ENCODE measurements around the gene SLC7A7.
"Not testable (repeated sequence)": the region's sequence is repeated elsewhere in the genome, so short reads cannot be mapped to it uniquely, and the experiment has no call there.

Gene SLC7A7

DNA sequence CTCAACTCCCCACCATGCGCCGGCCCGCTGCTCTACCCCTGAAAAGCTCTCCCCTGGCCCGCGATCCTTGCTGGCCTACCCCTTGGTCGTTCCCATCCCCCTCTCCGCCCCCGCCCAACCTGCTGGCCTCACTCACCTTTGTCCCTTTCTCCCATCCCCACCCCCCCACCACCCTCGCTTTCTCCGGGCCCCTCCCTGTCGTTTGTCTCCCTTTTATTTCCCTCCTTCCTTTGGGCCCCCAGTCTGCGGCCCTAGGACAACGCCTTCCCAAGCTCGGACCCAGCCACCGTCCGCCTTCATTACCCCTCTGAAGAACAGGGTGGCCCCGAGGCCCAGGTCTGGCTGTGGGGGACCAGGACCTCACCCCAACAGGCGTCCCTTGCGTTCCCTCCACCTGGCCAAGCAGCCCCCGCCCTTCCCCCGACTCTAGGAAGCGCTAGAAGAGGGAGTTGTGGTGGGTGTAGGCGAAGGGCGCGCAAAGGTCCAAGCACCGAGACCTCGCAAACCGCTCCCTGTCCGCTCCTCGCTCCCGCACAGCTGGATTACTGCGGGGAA is 6.9 kb upstream of the SLC7A7 start:
- DNase-seq (ENCODE audit: low read depth in 1 of 2, low spot score in 1 of 2): no peak

DNA sequence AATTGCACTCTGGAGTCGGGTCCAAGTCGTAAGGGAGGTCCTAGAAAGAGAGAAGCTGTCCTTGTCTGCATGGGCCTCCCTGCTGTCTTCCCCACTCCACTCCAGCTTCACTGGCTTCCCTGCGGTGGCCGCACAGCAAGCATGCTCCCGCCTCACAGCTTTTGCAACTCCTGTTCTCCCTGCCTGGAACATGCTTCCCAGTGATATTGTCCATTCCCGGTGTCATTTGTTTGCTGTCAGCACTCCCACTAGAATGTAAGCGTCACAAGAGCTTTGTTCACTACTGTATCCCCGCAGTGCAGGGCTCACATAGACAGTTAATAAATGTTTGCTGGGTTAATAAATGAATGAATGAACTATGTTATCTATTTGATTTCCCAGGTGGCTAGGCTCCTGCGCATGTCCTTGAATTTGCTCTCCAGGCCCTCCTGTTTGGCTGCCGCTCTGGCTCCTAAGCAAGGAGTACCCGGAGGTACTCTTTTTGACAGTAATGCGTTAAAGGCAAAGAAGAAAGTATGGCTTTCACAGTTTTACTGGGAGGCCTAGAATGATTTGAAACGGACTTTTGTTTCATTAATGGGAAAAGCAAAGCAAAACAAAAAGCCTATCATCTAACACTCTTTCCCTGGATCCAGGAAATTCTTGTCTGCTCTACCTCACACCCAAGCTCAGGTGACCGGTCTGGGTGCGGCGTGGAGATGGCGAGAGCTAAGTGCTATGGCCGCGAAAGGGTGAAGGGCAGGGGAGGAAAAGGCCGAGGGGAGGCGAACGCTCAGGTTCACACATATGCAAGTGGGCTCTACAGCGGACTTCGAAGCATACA is 6.2 kb upstream of the SLC7A7 start:
- DNase-seq (ENCODE audit: low read depth in 1 of 2, low spot score in 1 of 2): no peak

DNA sequence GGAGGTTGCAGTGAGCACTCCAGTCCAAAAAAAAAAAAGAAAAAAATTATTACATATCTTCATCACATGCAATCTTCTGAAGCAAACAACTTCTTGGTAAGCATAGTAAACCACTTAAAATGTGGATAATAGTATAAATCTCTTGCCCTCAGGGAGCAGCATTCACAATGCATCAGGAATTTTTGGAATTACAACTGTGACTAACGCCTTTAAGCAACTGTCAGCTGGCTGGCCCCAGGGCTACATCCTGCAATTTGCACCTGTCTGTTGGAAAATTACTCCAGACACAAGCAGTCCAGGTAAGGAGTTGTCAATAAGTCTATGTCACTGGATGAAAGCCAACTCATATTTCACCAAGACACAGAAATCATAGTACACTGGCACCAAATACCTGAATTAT is 5.5 kb upstream of the SLC7A7 start:
- no peak for DNase-seq (ENCODE audit: low read depth in 1 of 2, low spot score in 1 of 2)

DNA sequence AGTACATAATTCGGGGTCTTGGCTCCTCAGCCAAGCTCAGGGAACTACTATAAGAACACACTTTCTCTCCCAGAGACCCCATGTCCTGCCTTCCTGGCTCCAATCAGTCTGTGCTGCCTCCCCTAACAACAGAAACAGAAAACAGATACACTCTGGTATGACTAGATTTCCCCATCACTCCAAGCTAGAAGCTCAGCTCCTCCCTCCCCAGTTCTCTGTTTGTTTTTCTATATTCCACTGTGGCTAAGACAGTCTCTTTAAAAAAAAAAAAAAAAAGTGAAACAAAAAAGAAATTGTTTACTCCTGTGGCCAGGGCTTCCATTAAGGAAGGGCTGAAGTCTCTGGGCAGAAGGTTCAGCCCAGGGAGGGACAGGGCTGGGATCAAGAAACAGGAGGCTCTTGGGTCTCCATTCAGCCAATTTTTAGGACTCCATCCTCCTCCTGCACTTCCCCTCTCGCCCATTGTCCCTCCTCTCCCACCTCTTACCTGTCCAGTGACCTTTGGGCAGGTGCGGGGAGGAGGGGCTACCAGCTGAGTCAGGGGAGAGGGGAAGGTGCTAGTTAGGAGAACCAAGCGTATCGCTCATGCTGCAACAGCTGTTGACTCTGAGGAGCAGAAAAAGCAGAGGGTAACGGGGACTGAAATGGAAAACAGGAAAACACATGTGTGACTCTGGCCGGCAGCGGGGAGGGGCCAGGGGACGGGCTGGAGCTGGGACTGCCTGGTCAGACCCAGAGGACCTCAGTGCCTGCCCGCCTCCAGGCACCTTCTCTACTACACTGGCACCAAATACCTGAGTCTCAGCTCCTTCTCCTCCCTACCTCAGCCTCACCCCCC is 4.1 kb upstream of the SLC7A7 start:
- no peak for DNase-seq (ENCODE audit: low read depth in 1 of 2, low spot score in 1 of 2)

DNA sequence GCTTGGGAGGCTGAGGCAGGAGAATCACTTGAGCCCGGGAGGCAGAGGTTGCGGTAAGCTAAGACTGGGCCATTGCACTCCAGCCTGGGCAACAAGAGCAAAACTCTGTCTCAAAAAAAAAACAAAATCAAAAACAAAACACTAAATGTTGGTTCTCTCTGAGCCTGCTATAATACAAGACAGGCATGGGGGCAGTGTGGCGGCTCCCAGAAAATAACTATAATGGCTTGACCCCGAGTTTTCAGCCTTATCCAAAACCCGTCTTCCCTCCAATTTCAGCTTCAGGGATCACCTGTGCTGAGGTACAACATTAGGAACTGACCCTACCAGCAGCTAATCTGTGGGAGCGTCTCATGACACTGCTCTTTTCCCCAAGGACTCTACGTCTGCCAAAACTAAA is 862 bp downstream of the SLC7A7 start:
- DNase-seq (ENCODE audit: low read depth in 1 of 2, low spot score in 1 of 2): no peak

DNA sequence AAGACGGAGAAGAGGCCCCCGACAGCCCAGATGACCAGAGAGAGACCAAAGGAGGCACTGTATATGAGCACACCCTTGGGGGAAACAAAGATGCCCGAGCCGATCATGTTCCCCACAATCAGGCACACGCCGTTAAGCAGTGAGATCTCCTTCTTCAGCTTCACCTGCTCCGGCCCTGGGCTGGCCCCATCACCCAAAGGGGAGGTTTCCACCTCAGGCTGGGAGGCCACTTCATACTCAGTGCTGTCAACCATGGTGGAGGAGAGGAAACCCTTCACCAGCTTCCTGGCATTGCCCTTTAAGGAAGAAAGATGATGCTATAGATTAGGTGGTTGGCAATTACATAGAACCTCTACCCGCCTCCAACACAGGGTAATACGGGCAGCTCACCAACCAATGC is 2.1 kb downstream of the SLC7A7 start:
- no peak for DNase-seq (ENCODE audit: low read depth in 1 of 2, low spot score in 1 of 2)

DNA sequence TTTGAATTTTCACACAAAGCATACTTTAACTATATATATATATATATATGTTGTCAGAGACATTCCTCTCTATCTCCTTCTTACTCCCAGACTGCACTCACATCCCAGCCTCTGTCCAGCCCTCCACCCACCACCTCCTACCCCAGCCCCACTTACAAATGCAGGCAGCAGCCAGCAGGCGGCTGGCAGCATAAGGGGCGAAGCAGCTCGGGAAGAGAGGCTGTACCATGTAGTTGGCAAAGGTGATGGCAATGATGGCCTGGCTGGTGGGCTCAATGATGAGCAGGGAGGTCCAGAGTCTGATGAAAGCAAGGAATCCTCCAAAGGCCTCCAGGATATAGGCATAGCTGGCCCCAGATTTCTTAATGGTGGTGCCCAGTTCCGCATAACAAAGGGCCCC is 2.5 kb downstream of the SLC7A7 start:
- DNase-seq (ENCODE audit: low read depth in 1 of 2, low spot score in 1 of 2): no peak

- no peak for DNase-seq (ENCODE audit: low read depth in 1 of 2, low spot score in 1 of 2)
Observed at GRCh38 chr14:22811722-22812121, 3.5 kb downstream of the SLC7A7 start.

DNA sequence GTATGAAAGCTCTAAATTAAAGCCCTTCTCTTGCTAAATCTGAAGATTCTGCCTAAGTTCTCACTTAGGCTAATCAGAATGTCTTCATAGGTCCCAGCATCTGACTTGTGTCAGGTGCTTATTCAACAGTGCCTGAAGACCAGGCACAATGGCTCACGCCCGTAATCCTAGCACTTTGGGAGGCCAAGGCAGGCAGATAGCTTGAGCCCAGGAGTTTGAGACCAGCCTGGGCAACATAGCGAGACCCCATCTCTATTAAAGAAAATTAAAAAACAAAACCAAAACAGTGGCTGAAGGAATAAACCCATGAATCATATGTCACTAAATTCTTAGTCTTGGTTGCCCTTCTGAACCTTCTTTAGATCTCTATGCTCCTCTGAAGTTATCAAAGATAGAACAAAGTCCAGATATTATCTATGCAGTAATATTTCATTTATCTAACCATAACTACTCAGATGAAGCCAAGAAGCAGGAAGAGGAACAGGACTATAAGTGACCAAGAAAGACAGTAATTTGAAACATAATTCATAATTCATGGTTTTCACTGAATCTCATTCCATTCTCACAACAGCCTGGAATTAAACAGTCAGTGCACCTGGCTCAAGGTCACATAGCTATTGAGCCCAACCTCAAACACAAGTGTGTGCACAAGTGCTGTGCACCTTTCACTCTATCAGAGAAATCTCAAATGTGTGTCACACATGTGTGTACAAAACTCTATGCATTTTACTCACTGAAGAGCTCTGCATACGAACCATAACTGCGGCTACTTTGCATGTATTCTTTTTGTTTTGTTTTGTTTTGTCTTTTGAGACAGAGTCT is 6.6 kb downstream of the SLC7A7 start:
- no peak for DNase-seq (ENCODE audit: low read depth in 1 of 2, low spot score in 1 of 2)

DNA sequence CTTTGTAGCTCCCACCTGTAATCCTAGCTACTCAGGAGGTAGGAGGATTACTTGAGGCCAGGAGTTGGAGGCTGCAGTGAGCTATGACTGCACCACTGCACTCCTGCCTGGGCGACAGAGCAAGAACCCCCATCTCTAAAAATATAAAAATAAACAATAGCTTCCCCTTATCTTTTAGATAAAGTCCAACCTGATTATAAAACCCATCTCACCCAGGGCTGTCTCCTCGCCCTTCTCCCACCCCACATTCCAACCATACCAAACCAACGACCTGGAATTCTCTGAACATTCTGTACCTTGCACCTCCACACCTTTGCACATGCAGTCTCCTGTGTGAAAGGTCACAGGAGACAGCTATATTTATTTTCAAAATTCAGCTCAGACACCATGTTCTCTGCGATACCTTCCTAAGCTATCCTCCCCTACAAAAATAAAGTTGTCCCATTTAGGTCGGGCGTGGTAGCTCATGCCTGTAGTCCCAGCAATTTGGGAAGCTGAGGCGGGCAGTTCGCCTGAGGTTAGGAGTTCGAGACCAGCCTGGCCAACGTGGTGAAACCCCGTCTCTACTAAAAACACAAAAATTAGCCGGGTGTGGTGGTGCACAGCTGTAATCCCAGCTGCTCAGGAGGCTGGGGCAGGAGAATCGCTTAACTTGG is 7.7 kb downstream of the SLC7A7 start:
- DNase-seq (ENCODE audit: low read depth in 1 of 2, low spot score in 1 of 2): no peak

- DNase-seq (ENCODE audit: low read depth in 1 of 2, low spot score in 1 of 2): not testable (repeated sequence)
Observed at GRCh38 chr14:22805235-22805634, 10.0 kb downstream of the SLC7A7 start.

DNA sequence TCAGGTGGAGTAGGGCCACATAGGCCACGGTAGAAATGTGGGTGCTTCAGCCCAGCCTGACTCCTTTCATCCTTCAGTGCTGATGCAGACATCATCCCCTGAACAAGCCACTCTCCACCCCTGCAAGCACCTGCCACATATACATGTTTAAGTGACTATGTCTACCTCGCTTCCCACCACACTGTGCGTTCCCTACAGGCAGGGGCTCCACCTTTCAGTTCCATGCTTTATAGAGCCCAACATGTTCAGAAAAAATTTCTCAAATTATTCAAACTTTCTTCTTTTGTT is 11.6 kb downstream of the SLC7A7 start:
- no peak for DNase-seq (ENCODE audit: low read depth in 1 of 2, low spot score in 1 of 2)

DNA sequence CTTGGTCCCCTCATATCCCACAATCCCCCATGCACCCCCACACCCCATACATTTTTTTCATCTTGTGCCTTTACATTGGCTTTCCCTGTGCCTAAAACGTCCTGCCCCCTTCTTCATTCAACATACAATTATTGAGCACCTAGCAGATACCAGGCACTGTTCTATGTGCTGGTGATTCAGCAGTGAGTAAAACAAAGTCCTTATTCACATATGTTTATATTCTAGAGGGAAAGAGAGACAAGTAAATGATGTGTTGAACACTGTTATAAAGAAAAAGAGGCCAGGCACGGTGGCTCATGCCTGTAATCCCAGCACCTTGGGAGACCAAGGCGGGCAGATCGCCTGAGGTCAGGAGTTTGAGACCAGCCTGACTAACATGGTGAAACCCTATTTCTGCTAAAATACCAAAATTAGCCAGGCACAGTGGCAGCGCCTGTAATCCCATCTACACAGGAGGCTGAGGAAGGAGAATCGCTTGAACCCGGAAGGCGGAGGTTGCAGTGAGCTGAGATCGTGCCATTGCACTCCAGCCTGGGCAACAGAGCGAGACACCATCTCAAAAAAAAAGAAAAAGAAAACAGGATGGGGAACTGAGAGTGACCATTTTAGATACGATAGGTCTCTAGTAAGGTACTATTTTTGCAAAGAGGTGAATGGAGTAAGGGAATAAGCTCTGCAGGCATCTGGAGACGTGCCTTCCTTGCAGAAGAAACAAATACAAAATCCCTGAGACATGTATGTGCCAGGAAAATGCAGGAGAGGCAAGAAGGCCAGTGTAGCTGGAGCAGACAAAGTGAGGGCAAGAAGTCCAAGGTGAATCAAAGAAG is 12.2 kb downstream of the SLC7A7 start:
- DNase-seq (ENCODE audit: low read depth in 1 of 2, low spot score in 1 of 2): no peak

DNA sequence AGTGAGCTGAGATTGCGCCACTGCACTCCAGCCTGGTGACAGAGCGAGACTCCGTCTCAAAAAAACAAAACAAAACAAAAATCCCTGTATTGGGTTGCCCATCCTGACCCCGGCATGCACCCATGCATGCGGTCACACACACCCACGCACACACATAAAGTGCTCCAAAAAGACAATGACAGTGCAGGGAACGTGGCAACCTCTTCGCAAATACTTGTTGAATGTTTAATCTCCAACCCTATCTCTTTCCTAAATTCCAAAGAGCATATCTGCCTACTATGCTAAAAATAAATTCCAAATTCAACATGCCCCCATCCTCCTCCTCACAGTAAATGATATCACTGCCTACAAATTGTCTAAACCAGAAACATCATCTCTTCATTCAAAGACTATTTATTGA is 13.5 kb downstream of the SLC7A7 start:
- DNase-seq (ENCODE audit: low read depth in 1 of 2, low spot score in 1 of 2): no peak

DNA sequence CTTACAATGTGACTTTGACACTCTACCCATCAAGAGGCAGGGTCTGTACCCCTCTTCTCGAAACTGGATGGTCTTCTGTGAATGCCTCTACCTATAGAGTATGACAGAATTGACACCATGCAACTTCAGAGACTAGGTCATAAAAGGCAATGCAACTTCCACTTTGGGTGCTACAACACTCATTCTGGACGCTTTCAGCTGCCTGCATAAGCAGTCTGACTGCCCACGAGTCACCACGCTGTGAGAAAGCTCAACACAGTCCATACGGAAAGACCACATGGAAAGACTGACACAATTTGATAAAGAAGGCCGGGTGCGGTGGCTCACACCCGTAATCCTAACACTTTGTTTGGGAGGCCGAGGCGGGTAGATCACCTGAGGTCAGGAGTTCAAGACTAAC is 14.9 kb downstream of the SLC7A7 start:
- DNase-seq (ENCODE audit: low read depth in 1 of 2, low spot score in 1 of 2): no peak

DNA sequence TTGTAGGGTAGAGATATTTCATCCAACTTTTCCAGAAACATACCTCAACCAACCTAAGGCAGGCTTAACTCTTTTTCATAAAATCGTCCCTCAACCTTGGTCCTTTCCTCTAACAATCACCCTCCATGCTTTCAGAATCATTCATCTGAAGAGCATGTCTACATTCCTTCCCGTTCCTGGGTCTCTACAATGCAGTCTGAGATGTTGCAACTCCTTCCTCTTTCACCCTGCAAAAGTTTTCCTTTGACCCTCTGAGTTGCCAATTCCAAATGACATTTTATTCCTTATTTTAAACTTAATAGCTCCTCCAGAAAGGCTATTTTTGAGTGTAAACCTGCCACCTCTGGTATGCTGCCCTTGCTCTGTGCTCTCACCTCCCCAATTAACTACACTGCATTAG is 16.7 kb downstream of the SLC7A7 start:
- no peak for DNase-seq (ENCODE audit: low read depth in 1 of 2, low spot score in 1 of 2)

DNA sequence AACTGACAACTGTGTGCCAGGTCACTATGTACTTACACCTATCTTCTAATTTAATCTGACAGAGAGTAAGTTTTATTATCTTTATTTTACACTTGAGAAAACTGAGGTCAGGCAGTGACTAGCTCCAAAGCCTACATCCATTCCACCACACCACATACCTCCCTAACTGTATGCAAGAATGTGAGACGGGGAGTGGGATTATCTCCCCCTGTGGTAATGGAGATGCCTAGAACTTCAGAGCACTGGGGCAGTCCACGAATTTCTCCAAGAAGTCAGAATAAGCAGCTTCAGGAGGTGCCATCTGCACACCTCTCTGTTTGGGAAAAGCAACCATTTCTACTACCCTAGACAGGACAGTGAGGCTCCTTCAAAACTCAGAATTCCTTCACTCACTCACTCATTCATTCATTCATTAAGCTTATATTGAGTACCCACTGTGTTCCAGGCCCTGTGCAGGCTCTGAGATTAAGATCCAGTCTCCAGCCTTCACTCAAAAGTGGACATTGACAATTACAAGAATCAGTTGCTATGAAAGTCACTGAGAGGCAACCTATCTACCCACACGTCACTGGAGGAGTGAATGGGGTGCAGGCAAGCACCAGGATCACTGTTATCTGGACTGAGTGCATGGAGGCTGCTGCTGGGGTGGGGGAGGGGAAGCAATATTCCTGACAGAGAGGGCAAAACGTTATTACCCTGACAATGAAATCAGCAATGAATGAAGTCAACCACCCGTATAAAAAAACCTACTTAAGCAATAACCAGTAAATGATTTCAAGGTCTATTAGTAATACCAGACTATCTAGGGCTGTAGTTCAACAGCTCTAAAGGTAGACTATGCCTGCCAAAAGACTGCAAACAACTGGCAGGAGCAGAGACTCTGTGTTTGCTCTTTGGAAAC is 18.0 kb downstream of the SLC7A7 start:
- no peak for DNase-seq (ENCODE audit: low read depth in 1 of 2, low spot score in 1 of 2)

GRCh38 chr14:22796087-22796707 is 19.0 kb downstream of the SLC7A7 start:
- DNase-seq (ENCODE audit: low read depth in 1 of 2, low spot score in 1 of 2): no peak

DNA sequence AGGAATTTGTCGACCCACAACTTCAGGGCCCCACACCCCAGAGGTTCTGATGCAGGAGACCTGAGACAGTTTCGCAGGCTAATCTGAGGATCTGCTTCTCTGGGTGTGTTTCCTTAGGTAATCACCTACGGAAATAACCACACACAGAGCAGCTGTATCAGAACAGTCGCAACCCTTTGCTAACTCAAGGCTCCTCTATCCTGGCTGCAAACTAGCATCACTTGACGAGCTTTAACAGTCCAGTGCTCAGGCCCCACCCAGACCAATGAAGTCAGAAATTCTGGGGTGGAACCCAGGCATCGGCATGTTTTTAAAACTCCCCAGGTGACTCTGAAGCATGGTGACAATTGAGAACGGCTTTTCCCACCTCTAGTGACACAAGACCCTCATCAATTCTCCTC is 20.7 kb downstream of the SLC7A7 start:
- no peak for DNase-seq (ENCODE audit: low read depth in 1 of 2, low spot score in 1 of 2)
